Activated CD8-positive, alpha-beta memory T cell treated with anti-CD3 and anti-CD28 coated beads, Interleukin-2, amount 50 U/mL, for 4 hours (primary cell): ENCODE results near the gene TMEM256.

Experiments used
- DNase-seq: peaks from one replicate; pipeline ENCODE4 v3.0.0-alpha.2; 2020

The TMEM256 gene

DNA sequence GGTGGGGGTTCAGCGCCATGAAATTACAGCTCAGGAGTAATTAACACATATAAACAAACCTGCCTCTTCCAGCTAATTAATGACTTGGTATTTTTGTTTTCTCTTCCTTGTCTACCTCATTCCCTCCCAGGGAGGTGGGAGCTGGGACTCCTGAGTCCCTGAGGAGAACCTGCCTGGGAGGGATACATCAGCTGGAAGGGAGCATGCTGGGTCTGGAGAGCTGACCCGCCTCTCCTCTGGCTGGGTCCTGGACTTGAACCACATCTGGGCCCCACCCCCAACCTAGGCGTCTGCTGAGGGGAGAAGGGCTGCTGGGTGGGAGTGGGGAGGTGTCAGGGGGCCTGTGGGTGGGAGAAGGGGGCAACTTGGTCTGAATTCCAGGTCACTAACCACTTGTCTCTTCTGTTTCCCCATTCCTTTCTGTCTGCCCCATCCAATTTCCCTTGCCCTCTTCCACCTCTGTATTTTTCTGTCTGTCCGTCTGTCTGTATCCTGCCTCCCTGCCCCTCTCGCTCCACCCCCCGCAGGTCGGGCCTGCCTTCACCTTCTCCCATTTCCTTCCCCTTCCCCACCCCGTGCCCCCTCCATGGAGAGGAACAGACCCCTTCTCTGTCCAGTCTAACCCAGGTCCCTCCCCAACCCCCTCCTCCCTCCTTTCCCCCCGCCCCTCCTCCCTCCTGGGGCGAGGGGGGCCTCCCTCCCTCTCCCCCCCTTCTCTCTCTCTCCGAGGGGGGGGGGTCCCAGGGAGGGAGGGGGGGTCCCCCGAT is 3.8 kb upstream of the TMEM256 start, which contains the start of gene NLGN2:
Gene NLGN2 (plus strand): TSS at position 361 of the 767 bp plus-strand sequence. CDS start 411 bp downstream, outside the sequence.
- DNase-seq: no peak

- no peak for DNase-seq
Observed at GRCh38 chr17:7407082-7407481, 3.2 kb upstream of the TMEM256 start.

- DNase-seq: no peak
Observed at GRCh38 chr17:7406235-7406825, 2.4 kb upstream of the TMEM256 start.

GRCh38 chr17:7405350-7406234 is 1.7 kb upstream of the TMEM256 start:
- DNase-seq: no peak

GRCh38 chr17:7404737-7405349 is 946 bp upstream of the TMEM256 start:
- peak; percentile 73 for DNase-seq

DNA sequence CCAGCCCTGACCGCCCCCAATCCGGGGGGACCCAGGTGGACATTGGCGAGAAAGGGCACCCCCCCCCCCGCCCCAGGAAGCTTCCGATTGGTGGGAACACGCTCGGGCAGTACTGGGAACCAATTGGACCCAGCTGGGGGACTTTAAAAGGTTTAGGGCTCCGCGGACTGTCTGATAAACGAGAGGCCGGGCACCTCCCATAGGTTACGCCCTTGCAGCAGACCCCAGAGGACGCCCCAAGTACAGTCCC is 245 bp downstream of the TMEM256 start:
- DNase-seq: no peak

DNA sequence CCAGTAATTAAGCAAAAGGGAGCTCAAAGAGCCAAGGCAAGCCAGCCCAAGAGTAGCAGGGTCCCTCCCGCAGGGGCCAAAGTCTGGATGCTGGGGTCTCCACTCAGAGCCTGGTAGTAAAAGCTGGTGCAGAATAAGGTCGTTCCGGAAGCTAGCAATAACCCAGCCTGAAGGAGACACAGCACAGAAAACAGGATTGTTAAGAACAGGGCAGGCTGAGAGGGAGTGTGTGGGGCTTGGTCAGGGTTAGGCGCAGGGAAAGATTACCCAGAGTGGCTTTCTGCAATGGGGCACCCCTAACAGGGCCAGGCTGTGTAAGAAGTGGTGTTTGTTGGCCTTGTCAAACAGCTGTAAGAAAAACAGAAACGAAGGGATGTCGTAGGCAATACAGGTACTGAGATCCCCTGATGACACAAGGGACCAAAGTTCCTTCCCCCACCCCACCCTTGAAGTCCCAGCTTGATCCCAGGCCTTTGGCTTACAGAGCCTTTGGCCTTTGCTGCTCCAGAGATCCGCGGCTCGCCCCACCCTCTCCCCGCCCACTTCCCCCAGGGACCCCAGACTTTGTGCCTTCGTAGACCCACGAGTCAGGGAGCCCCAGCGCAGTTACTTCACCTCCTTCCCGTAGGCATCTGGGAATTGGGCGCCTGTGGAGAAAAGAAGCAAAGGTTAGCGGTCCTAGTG is 712 bp downstream of the TMEM256 start:
- DNase-seq: peak; percentile 38

- no peak for DNase-seq
Observed at GRCh38 chr17:7398612-7399011, 5.3 kb downstream of the TMEM256 start.

- no peak for DNase-seq
Observed at GRCh38 chr17:7396147-7396546, 7.8 kb downstream of the TMEM256 start.

DNA sequence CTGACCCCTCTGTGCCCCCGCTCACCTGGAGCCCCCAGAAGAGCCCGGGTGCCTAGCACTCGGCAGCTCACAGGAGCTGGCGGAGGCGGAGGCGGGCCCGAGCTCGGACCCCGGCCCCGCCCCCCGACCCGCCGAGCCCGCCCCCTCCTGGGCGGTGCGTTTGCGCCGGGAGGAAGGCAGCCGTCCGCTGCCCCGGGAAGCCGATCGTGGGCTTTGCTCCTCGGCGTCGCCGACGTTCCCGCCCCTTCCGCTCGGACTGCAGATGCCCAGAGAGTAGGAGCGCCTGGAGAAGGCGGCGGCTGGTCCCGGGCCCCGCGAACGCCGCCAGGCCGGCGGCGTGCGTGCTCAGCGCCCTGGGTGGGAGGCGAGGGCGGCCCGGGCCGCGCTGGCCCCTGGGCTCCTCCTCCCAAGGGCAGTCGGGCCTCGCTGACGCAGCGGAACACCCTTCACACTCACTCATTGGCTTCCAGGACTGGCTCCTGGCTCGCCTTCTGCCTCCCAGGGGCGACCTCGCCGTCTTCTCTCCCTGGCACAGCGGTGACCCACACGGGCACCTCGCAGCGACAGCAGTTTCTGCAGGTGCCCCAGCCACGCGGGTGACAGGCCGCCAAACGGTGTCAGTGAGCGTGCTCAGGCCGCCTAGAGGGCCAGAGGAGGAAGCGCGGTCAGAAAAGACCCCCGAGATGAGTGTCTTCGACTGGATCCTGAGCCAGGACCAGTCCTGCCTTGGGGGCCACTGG is 9.3 kb downstream of the TMEM256 start, which contains the start of gene PLSCR3:
Gene PLSCR3 (minus strand): TSS at position 74 of the 740 bp plus-strand sequence. CDS start 415 bp downstream, outside the sequence.
- peak; percentile 84 for DNase-seq

DNA sequence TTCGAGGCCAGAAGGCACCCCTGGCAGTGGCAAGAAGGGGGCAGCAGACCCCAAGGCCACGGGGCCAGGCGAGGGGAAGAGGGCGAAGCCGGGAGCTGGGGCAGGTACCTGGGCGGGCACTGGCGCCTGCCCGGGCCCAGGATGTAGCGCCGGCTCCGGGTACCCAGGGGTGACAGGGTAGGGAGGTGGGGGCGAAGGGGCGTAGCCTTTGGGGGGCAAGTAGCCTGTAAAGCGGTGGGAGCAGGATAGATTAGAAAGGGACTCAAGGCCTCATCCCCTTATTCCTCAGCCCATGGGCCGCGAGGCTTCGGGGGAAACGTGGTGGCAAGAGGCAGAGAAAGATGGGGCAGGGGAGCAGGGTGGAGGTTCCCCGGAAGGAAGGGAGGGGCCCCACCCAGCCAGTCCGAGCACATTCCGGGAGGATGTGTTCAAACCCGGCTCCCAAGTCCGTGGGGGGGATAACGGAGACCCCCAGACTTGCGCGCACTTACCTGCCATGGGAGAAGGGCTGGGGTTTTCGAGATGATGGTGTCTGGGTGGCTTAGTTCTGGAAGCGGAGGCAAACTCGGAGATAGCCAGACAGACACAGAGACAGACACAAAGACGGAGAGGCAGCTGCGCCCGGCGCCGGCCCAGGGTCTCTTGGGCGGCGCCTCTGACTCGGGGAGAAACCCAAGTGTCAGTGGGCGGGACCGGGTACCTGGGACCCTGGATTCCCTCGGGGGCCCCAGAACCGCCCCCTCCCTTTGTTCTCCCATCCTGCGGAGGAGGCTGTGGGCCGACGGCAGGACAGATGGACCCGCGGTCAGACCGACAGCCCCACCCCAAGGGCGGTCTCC is 10.1 kb downstream of the TMEM256 start:
- DNase-seq: peak; percentile 71

GRCh38 chr17:7392696-7393612 is 10.9 kb downstream of the TMEM256 start:
- no peak for DNase-seq

- DNase-seq: no peak
Observed at GRCh38 chr17:7391307-7391706, 12.6 kb downstream of the TMEM256 start.

DNA sequence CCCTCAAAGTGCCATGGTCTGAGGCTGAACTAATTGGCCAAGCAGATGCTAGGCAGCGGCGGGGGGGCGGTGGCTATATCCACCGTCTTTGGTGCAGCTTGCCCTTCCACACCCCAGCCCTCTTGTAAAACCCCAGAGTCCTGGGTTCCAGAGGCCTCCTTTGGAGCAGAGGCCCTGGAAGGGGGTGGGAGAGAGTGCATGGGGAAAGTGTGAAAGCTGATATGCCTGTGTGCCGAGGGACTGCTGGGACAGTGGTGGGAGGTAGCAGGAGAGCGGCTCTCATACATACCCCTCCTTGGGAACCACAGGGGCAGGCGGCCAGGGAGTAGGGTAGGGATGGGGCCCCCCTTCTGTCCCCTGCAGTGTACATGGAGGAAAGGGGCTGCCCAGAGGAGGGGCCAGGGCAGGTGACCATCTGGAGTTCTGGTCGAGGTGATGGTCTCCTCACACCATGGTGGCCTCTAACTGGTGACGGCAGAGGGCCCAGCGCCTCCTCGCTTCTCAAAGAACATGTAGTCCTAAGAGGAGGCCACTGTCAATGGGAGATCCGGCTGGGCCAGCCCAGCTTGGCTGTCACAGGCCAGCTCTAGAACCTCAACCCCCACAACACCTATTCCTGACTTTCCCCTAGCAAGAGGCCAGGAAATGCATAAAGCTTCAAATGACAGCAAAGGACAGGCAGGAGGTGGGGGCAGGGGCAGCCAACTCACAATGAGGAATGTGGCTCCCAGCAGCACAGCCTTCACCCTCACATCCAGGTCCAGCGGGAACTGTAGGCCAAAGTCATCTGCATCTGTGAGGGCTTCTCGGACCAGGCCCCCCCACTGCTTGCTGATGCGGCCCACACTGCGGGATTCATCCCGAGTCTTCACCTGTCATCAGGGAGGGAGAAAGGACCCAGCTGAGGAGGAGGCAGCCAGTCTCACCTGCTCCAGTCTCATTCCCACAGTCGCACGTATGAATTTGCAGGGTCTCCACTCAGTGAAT is 13.7 kb downstream of the TMEM256 start:
- DNase-seq: no peak

GRCh38 chr17:7388856-7389255 is 15.0 kb downstream of the TMEM256 start:
- DNase-seq: no peak

DNA sequence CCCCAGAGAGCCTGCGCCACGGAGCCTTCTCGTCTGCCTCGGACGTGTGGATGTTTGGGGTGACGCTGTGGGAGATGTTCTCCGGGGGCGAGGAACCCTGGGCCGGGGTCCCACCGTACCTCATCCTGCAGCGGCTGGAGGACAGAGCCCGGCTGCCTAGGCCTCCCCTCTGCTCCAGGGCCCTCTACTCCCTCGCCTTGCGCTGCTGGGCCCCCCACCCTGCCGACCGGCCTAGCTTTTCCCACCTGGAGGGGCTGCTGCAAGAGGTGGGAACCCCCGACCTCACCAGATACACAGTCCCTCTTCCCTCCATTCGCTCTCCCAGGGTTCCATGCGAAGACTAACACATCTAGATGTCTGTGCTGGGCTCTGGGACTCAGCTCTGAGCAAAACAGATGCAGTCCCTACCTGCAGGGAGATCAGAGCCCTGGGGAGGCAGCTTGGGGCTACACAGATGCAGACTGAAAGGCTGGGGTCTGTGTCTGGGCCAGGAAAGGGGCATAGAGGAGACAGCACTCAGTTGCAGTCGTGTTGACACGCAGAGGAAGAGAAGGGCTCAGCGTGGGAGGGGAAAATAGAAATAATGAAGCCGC is 19.3 kb downstream of the TMEM256 start:
- no peak for DNase-seq

DNA sequence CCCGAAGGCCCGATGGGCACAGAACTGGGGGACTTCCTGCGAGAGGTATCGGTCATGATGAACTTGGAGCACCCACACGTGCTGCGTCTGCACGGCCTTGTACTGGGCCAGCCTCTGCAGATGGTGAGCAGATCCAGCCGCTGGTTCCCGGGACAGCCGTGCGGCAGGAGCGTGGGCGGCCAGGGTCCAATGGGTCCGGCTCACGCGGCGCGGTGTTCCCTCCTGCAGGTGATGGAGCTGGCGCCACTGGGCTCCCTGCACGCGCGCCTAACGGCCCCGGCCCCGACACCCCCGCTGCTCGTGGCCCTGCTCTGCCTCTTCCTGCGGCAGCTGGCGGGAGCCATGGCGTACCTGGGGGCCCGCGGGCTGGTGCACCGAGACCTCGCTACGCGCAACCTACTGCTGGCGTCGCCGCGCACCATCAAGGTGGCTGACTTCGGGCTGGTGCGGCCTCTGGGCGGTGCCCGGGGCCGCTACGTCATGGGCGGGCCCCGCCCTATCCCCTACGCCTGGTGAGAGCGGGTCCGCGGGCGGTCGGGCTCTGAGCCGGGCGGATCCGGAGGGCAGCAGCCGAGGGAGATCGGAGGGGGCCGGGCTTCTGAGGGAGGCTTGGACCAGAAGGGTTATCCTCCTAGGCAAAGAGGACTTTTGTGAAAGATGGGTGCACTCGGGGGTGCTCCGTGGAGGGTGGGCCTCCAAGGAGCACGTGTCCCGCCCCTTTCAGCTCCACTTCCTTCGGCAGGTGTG is 20.0 kb downstream of the TMEM256 start:
- DNase-seq: peak; percentile 80
